Dermis blood vessel endothelial cell (primary cell): ENCODE measurements around the gene PLXNA4. TPM values are rescaled to one million over a fixed set of nuclear protein-coding genes. Genes with fewer than 3 reads are reported as not detected.
"Not testable (repeated sequence)": the region's sequence is repeated elsewhere in the genome, so short reads cannot be mapped to it uniquely, and the experiment has no call there.

Source experiments
- DNase-seq: peaks from one replicate; pipeline ENCODE4 v3.0.0; 2010
- total RNA-seq: library from RNA; depleted of rRNA; stranded (reverse); fragments of >200 nt; gene quantifications from 2 replicates; pipeline ENCODE4 v1.2.3, GENCODE V29; 2014

Gene PLXNA4
- total RNA-seq, 1 donor from 2014 or later, result 1.5 TPM

DNA sequence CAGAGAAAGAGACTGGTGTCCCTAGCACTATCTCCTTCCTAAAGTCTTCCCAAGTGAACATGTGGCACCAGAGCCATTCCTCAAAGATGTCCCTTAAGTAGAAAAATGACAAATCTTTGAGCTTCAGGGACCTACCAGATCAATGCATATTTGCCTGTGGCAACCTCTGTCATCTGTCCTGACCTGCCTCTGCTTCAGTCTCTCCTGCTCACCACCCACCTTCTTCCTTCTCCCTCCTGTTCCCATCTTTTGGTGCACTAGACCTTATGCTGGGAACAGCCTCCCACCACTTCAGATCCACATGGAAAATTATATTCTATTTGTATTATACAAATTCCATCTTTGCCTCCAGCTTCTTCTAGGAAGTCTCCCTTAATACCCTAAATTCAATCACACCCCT is 386.4 kb downstream of the PLXNA4 start:
- no peak for DNase-seq

- no peak for DNase-seq
Observed at GRCh38 chr7:132187869-132188789, 388.1 kb downstream of the PLXNA4 start.

DNA sequence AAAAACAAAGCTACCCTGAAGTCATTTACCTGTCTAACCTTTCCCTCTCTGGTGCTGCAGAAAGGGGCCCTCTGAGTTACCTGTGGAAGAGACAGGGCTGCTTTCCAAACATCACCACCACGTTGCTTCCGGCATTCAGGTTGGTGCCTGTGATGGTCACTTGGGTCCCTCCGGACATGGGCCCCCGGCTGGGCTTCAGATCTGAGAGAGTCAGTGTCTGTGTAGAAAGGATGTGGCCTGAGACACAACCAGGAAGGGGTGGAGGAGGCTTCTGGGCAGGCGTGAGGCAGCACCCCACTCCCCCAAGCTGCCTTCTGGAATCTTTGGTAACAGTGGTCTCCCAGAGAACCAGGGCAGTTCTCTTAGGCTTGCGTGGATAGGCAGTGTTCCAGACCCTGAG is 388.9 kb downstream of the PLXNA4 start:
- DNase-seq, result no peak

DNA sequence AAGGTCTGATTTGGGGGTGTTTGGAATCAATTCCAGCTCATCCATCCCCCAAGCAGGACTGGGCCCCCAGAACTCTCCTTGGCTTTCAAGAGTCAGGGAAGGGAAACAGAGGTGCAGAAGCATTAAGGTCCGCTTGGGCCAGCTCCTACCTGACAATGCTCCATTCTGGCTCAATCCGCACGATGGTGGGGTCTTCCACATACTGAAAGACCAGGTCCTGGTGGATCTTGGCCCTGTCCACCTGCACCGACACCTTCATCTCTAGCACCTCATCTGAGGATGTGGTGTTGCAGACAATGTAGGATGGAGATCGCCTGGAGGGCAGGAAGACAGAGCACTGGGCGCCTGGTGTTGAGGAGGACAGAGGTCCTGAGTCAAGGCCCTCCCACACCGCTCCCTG is 391.1 kb downstream of the PLXNA4 start:
- DNase-seq, result no peak

GRCh38 chr7:132183781-132184380 is 392.4 kb downstream of the PLXNA4 start:
- no peak for DNase-seq

- DNase-seq, result no peak
Observed at GRCh38 chr7:132182992-132183391, 393.3 kb downstream of the PLXNA4 start.

DNA sequence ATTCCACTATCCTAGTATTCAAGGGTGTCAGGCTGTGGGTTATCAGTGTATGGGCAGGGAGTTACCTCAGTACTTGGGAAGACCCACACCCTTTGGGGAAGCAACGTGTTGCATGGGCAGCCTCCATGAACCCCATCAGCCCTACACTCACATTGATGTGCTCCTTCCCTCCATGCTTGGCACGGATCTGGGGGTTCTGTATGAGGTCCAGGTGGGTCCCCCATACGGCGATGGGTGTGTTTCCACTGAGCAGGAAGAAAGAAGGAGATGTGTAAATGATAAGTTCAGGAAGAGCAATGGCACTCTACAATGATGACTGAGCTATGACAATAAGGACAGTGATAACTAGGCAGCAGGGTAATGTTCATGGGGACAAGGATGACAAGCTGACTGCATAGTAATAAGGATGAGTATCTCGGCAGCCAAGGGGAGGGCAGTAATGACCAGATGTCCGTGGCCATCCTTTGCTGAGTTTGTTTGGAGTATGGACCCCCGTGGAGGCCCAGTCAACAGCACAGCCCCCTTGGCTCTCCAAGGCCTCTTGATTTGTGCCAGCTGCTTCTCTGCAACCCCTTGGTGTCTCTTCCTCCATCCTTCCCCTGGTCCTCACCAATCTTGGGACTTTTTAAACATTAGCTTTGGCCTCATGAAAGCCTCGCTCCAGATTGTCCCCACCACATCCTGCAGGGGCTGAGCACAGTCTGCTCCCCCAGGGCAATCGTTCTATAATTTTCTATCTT is 394.2 kb downstream of the PLXNA4 start:
- no peak for DNase-seq

GRCh38 chr7:132181371-132181770 is 394.9 kb downstream of the PLXNA4 start:
- DNase-seq, result no peak

DNA sequence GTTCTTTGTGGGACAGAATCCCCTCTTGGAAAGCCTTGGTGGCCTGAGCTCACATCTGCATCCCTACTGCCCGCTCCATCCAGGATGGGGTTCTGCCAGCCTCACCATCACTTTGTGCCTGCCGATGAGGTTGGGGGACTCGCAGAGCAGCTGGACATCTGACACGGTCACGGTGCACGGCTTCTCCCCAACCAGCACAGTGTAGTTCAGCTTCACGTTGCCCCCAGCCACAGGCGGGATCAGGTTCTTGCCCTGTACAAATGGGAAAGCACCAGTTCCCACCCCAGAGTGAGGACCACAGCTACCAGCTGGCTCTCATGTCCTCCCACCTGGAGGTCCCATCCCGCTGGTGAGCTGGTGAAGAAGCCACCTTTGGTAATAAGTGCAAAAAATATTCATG is 395.8 kb downstream of the PLXNA4 start:
- no peak for DNase-seq

- DNase-seq, result no peak
Observed at GRCh38 chr7:132179681-132180080, 396.6 kb downstream of the PLXNA4 start.

DNA sequence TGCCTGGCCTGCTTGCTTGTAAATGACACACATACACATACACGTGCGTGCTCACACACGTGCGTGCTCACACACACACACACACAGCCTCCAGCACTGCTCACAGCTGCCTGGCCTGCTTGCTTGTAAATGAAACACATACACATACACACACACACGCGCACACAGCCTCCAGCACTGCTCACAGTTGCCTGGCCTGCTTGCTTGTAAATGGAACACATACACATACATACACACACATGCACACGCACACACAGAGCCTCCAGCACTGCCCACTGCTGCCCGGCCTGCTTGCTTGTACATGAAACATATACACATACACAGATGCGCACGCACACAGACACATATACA is 397.2 kb downstream of the PLXNA4 start:
- DNase-seq, result no peak

GRCh38 chr7:132178402-132179079 is 397.7 kb downstream of the PLXNA4 start:
- not testable (repeated sequence) for DNase-seq

- no peak for DNase-seq
Observed at GRCh38 chr7:132177708-132178401, 398.4 kb downstream of the PLXNA4 start.

- no peak for DNase-seq
Observed at GRCh38 chr7:132176719-132177118, 399.6 kb downstream of the PLXNA4 start.

GRCh38 chr7:132171130-132171576 is 405.1 kb downstream of the PLXNA4 start:
- no peak for DNase-seq

DNA sequence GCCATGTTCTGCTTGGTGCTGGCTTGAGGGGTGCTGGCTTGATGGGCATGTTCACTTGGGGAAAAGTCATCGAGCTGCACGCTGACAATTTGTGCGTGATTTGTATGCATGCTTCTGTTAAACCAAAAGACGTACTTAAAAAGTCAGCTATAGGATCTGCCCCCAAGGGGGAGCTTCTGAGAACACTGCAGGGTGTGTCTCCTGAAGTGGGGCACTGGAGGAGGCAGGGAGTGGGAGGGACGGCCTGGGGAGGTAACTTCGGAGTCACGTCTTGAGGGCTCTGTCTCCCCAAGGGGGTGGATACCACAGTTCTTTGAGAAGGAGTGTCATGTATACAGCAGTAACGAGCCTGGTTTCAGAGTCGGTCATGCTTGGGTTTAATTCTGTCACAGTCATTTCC is 406.5 kb downstream of the PLXNA4 start:
- DNase-seq, result no peak

- no peak for DNase-seq
Observed at GRCh38 chr7:132168239-132168638, 408.0 kb downstream of the PLXNA4 start.

DNA sequence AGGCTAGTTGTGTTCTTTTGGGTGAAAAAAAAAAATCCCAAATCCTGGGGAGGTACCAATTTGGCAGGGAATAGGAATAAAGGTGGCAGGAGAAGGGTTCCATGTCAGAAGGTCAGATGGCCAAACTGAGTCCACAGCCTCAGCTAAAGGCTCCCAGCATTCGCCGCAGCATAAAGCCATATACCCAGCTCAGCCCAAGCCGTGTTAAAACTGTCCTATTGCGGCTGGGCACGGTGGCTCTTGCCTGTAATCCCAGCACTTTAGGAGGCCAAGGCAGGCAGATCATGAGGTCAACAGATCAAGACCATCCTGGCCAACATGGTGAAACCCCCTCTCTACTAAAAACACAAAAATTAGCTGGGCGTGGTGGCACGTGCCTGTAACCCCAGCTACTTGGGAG is 410.6 kb downstream of the PLXNA4 start:
- not testable (repeated sequence) for DNase-seq

GRCh38 chr7:132164558-132165125 is 411.6 kb downstream of the PLXNA4 start:
- DNase-seq, result no peak

- DNase-seq, result no peak
Observed at GRCh38 chr7:132162556-132163144, 413.6 kb downstream of the PLXNA4 start.

DNA sequence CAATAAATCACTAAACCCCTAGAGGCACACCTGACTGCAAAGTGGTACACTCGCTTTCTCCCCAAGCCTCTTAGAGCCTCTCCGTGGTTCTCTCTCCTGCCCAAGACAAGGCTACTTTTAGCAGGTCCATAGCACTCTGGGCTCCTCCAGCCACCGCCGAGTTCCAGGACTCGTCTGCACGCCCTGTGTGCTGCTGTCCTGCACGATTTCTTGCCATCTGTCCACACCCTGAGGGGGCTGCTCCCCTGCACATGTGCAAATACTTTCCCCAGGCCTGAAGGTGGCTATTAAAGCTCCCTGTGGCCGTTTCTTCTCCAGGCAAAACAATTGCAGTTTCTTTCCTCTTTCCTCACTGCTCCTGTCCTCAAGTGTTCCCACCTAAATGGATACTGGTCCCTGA is 414.3 kb downstream of the PLXNA4 start:
- DNase-seq, result no peak

- DNase-seq, result no peak
Observed at GRCh38 chr7:132161533-132161915, 414.7 kb downstream of the PLXNA4 start.
